Non-pigmented ciliary epithelial cell (primary cell): Measurements from ENCODE around the gene STING1.
"Not testable (repeated sequence)": the region's sequence is repeated elsewhere in the genome, so short reads cannot be mapped to it uniquely, and the experiment has no call there.

Experiments used
- DNase-seq: peaks from one replicate; pipeline ENCODE4 v3.0.0-alpha.2; 2010; ENCODE audit warnings: low read depth

STING1 gene

DNA sequence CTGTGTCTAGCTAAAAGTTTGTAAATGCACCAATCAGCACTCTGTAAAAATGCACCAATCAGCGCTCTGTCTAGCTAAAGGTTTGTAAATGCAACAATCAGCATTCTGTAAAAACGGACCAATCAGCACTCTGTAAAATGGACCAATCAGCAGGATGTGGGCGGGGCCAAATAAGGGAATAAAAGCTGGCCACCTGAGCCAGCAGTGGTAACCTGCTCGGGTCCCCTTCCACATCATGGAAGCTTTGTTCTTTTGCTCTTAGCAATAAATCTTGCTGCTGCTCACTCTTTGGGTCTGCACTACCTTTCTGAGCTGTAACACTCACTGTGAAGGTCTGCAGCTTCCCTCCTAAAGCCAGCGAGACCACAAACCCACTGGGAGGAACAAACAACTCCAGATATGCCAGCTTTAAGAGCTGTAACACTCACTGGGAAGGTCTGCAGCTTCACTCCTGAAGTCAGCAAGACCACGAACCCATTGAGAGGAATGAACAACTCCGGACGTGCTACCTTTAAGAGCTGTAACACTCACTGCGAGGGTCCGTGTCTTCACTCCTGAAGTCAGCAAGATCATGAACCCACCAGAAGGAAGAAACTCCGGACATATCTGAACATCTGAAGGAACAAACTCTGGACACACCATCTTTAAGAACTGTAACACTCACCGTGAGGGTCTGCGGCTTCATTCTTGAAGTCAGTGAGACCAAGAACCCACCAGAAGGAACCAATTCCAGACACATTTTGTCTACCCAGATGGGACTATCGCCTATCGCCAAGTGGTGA, 20.7 kb upstream of the STING1 start:
- not testable (repeated sequence) for DNase-seq

DNA sequence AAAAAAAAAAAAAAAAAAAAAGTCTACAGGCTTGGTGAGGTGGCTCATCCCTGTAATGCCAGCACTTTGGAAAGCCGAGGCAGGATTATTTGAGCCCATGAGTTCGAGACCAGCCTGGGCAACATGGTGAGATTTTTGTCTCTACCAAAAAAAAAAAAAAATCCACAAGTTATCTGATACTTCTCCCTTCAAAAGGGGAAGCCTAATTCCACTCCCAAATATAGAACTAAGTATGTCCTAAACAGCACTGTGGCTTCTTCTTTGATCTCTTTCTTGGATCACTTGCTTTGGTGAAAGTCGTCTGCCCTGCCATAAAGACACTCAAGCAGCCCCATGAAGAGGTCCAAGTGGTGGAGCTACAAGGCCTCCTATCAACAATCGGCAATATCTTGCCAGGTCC, 18.8 kb upstream of the STING1 start:
- DNase-seq, result no peak

DNA sequence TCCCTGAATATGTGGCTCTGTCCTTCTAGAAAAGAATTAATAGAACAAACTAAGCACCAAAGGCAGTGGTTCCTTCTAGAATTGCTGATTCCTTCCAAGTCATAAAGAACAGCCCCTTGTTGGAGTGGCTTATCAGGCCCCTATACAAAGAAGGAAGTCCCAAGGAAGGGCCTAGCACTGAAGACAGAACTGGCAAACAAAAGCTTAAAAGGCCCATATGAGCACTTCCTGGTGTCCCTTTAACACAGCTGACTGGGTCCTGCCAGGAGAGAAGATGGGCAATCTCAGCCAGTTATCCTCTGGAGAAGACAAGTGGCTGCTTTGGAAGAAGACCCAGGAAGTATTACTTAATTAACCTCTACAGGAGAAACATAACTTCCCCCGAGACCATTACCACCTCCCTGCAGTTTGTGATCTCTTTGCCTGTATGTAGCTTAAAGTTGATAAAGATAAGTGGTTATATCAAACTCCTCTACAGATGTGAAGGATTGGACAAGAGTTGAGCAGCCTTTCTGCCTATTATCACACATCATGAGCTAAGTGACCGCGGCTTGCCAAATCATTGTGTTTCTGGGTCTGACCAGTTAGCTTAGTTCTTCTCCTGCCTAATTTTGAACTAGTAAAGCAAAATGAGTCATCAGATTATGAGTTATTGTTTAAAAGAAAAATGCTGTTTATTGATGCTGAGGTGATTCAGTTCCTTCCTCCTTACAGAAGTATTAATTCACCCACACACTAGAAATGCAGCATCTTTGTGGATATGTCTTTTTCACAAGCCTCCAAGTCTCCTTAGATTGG, 13.3 kb upstream of the STING1 start:
- no peak for DNase-seq

DNA sequence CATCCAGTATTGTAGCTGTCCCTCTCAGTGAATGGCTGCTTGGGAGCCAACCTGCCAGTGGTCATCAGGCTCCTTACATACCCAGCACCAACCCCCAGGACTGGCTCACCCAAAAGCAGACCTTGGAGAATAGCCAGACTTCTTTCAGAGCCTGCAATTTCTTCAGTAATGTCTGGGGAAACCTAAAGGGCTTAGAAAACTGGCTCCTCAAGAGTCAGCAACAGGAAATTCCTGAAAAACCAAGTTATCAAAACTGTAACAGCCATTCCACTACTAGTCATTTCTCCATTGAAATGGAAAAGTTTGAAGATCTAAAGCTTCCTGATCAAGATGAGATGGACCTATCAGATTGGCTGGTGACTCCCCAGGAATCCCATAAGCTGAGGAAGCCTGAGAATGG, 12.3 kb upstream of the STING1 start:
- no peak for DNase-seq

DNA sequence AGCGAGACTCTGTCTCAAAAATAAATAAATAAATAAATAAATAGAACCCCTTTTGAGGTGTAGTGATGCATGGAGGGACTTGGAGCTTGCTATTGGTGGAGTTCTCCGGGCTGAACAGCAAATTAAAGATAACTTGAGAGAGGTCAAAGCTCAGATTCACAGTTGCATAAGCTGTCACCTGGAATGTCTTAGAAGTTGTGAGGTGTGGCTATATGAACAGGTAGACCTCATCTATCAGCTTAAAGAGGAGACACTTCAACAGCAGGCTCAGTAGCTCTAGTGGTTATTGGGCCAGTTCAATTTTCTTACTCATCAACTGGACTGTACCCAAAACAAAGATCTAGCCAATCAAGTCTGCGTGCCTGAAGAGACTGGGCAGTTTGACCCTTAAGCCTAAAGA, 11.7 kb upstream of the STING1 start:
- DNase-seq, result no peak

DNA sequence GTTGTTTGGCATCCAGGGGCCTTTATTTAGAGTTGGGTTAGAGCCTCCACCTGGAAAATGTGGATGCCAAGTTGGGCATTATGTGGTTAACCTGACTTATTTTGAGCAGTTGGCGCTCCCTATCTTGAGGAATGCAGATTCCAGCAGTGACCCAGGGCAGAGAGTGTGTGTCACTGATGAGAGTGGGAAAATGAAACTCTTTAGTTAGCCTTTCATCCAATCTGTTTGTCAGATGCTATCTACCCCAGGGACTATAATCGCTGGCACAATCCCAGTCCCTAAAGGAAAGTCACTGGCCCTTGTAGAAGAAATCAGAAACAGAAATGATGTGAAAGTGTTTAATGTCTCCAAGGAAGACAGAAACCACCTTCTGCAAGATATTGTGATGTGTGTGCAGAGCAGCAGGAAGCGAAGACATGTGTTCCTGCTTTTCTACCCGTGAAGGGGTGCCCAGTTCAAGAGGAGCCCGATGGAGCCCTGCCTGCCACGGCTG, 10.2 kb upstream of the STING1 start:
- DNase-seq, result no peak

DNA sequence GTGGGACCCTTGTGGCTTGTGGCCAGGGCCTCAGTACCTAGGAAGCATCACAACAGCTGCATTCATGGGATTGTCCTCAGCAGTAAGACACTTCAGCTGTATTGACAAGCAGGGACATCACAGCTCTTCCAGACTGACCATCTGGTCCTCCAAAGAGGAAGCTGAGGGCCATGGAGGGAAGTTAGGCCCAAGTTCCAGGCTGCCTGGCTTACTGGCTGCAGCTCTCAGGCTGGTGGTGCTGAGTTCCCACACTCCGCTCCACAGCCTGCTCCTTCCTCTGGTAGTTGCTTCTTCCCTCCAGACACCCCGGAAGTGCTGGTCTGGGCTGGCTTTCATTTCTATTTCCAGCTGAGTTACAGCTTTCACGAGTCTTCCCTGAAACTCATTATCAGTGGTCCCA, 5.7 kb upstream of the STING1 start:
- no peak for DNase-seq

DNA sequence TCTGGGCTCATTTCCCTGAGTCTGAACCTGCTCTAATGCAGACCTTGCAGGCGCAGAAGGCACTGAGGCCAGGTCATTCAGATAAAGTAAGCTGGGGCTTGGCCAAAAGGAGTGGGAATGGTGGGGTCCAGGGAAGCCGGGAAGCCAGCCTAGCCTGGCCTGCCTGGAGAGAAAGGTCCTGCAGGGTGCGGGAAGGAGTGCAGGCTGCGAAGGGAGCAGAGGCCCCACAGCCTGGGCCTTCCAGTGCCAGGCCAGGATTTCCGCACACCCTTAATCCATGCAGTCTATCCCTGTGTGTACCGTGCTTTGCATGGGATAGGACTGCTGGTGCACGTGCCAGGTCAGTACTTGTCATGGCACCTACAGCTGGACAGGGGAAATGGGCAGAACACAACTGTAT, 3.6 kb upstream of the STING1 start:
- no peak for DNase-seq

DNA sequence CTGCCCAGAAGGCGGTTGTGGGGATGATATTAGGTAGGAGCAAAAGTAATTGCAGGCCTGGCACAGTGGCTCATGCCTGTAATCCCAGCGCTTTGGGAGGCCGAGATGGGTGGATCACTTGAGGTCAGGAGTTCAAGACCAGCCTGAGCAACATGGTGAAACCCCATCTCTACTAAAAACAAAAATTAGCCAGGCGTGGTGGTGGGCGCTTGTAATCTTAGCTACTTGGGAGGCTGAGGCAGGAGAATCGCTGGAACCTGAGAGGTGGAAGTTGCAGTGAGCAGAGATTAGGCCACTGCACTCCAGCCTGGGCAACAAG, 291 bp upstream of the STING1 start:
- not testable (repeated sequence) for DNase-seq

DNA sequence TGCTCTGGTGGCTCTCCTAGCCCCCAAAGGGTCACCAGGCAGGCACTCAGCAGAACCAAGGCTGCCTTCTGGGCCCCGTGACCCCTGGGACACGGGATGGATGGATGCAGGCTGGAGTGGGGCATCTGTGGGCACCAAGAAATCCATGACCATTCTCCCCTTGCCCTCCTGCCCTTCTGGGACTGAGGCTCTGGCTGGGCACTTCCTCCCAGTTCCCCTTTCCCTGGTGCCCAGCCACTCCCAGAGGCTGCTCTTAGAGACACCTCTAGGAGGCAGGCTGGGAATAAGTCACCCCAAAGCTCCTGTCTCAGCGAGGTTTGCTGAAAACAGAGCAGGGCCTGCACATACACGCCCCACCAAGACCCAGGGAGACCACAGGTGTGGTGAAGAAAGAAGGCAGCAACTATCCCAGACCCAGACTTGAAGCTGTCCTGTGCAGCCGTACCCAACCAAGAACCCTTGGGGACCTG, 943 bp downstream of the STING1 start:
- DNase-seq, result no peak

DNA sequence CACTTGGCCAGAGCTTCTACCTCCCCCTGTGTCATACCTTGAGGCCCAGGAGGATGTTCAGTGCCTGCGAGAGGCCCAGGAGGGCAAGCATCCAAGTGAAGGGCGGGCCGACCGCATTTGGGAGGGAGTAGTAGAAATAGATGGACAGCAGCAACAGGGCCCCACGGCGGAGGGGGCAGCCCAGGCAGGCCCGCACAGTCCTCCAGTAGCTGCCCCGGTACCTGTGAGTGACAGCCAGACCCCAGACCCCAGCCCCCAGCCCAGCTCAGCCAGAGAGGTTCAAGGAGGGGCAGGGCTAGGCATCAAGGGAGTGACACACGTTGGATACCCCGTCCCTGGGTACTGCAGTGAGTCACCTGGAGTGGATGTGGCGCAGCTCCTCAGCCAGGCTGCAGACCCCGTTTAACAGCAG, 1.4 kb downstream of the STING1 start:
- no peak for DNase-seq

DNA sequence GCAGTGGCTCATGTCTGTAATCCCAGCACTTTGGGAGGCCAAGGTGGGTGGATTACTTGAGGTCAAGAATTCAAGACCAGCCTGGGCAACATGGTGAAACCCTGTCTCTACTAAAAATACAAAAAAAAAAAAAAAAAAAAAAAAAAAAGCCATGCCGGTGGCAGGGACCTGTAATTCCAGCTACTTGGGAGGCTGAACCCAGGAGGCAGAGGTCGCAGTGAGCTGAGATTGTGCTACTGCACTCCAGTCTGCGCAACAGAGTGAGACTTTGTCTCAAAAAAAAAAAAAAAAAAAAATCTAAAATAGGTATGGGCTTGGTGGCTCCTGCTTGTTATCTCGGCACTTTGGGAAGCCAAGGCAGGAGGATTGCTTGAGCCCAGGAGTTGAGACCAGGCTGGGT, 2.8 kb downstream of the STING1 start:
- DNase-seq, result not testable (repeated sequence)

DNA sequence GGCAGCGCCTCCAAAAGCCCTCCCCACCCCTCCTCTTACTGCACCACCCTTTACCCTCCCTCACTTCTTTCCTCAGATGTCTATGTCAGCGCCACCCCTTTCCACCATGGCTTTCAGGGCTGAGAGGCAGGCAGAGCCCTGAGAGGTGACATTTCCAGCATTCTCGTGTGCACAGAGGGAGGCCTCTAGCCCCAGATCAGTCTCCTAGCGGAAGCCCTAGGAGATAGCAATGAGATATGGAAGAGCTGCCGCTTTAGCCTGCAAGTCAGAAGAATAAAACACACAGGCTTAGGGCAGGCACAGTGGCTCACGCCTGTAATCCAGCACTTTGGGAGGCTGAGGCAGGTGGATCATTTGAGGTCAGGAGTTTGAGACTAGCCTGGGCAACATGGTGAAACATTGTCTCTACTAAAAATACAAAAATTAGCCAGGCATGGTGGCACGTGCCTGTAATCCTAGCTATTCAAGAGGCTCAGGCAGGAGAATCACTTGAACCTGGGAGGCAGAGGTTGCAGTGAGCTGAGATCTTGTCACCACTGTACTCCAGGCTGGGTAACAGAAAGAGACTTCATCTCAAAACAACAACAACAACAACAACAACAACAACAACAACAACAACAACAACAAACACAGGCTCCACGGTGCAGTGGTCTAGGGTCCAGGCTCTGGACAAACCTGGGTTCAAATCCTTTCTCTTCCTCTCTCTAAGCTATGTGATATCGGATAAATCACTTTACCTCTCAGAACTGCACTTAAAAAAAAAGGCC, 3.7 kb downstream of the STING1 start:
- DNase-seq, result not testable (repeated sequence)

DNA sequence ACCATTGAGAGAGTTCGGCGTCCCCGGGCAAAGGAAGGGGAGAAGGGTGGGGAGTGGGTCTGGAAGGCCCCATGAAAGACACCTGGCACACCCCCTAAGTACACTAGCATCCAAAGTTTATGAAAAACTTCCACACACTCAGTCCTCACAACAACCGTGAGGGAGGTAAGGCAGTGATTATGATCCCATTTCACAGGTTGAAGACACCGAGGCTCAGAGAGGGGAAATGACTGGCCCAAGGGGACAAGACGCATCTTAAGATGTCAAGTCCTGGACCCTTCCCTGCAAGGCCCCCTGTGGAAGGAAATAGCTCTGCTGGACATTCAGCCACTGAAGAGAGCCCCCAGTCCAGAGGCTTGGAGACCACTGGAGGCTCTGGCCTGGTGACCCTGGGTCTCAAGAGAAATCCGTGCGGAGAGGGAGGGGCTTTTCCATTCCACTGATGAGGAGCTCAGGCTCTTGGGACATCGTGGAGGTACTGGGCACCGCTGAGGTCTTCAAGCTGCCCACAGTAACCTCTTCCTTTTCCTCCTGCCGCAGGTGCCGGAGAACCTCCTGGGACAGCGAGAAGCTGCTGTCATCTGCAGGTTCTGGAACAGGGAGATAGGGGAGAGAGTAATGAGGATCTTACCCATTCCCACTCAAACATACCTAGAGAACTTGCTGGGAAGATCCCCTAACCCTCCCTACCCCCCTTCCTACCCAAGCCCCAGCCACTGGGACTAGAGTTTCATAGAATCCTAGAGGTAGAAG, 6.5 kb downstream of the STING1 start:
- DNase-seq, result no peak

DNA sequence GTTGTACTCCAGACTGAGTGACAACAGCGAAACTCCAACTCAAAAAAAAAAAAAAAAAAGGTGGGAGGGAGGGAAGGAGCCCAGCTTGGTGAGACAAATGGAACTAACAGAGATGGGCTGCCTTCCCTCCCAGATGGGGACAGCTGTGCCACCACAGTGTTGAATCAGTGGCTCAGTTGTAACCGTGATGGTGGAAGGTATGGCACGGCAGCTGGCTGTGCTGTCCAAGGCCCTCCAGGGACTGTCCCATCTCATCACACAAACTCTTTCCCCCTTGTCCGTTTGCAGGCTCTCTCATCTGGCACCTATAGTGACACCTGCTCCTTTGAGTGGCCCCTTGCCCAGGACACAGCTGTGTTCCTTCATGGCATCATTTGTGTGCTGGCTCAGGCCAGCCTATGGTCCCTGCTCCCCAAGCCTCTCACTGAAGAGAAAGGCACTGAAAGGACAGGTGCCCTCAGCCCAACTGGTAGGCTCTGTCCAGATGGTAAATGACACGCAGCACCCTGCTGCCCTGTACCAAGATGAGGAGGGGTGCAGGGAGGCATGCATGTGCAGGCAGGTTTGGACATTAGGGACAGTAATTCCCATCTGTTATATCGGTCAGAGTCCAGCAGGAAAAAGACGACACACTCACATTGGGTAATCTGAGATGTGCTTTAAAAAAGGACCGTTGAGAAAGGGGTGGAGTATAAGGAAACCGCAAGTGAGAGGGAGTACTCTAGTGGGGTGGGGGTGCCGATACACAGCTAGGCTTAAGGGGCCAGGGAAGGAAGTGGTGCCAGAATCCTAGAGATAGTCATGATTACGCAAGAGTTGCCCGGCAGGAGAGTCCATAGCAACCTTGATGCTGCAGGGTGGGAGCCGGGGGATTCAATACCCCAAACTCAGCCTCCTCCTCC, 7.4 kb downstream of the STING1 start:
- no peak for DNase-seq

DNA sequence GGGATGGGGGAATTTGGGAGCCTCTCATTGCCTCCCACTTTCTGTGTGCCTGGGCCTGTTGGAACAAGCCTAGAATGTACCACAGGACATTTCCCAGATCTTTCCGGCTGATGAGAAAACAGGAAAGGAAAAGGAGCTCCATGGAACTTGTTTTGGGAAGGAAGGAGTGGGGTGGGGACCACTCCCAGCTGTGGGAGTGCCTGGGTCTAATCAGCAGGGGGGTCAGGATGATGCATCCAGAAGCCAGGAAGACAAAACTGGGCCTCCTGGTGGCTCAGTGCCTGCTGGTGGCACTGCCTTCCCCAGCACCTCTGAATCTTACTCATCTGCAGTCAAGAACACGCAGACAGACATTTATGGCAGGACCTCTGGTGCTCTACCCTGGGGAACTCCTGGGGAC, 9.0 kb downstream of the STING1 start:
- DNase-seq, result no peak

DNA sequence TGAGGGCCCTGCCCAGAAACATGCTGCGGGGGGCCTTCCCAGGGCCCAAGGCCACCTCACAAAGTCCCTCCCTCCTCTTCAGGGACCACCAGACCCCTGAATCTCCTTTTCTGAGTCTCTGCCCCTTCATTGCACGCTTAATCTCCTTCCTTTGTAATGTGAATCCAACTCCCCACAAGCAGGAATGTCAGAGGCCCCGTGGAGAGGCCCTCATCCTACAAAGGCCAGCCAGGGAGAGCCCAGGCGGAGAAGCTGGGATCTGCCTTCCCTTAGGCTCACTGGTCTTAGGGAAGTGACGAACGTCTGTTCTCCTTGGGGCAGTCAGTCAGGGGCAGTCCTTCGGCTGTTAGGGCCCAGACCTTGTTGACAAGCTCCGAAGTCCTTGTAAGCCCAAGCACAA, 9.5 kb downstream of the STING1 start:
- DNase-seq, result no peak

DNA sequence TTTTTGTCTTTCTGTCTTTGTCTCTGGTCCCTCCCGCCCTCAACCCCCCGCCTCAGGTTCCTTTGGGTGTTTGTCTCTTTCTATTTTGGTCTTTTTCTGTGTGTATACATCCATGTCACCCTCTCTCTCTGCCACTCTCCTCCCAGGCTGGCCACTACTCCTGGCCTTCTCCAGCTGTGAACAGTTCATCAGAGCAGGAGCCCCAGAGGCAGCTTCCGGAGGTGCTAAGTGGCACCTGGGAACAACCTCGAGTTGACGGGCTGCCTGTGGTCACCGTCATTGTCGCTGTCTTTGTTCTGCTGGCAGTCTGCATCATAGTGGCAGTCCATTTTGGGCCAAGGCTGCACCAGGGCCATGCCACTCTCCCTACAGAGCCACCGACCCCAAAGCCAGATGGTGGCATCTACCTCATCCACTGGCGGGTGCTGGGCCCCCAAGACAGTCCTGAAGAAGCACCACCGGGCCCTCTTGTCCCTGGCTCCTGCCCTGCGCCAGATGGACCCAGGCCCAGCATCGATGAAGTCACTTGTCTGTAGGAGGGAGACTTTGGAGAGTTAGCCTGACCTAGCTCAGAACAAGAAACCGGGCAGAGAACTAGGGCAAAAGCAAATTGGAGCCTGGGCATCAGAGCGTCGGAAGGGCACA, 10.1 kb downstream of the STING1 start:
- DNase-seq, result no peak

DNA sequence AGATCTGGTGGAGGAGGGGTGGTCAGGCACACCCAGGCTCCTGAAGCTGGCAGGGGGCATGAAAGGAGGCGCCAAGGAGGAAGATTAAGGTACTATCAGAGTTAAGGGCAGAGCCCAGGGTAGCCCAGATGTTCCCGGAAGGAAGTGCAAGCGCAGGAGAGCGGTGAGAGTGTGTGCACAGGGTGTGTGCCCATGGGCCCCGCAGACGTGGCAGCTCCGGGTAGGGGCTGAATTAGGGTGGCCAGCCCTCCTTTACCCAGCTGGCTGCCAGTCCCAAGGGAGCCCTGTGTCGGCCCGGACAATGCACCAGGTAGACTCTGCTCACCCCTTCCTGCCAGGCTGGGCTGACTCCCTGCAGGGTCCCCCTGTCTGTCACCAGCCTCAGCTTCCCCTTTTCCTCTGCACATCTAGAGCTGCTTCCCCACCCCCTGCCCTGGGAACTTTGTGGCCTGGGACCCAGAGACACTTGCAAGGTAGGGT, 11.7 kb downstream of the STING1 start, which contains the start of gene SMIM33:
Gene SMIM33, plus strand, starts transcription at position 184 of the 480 bp plus-strand sequence. Its CDS starts 118 bp downstream, at position 302.
- DNase-seq, result no peak

DNA sequence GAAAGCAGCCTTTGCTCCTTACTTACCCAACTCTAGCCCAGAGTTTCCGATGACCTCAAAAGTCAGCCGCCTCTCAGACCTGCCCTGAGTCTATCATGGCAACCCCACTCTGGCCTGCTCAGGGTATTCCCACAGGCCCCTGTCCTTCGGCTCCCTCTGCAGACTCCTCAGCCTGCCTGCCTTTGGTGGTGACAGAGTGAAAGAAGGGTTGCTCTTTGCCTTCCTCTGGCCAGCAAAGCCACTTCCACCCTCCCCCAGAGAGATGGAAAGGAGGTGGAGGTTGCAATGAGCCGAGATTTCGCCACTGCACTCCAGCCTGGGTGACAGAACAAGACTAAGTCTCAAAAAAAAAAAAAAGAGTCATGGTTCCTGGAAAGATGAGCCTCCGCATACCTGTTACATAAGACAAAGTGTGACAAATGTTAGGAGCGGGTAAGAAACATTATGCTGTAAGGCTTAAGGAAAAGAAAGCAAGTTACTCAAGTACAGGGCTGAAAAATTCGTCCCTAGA, 14.1 kb downstream of the STING1 start:
- no peak for DNase-seq
